Vagina (tissue), 2 donors: ENCODE data around the gene MYO18A.

Experiments
- CTCF ChIP-seq, 3 experiments: fragments of 450-650 bp in 2 of 3; fragments of 200-600 bp in 1 of 3; sonication (generic) in 1 of 3; IDR thresholded peaks; one replicate each; pipeline ENCODE4 v1.5.1; 2017 to 2019; ENCODE audit warnings: antibody characterized with exemption in 3 of 3, mild to moderate bottlenecking in 2 of 3, moderate library complexity in 2 of 3
- POLR2A ChIP-seq, 2 donors: fragments of 450-650 bp; IDR thresholded peaks; one replicate each; pipeline ENCODE4 v1.6.1; 2017; ENCODE audit warnings: antibody characterized with exemption in 2 of 2, mild to moderate bottlenecking in 2 of 2, moderate library complexity in 2 of 2
- POLR2AphosphoS5 ChIP-seq, 2 donors: sonication (generic); formaldehyde crosslinking; IDR thresholded peaks; one replicate each; pipeline ENCODE4 v1.9.0; 2017; ENCODE audit warnings: antibody characterized with exemption in 2 of 2, mild to moderate bottlenecking in 2 of 2, low read depth in 1 of 2; ENCODE audit not compliant: insufficient read depth in 1 of 2

- no peak for TF ChIP-seq CTCF (IDR thresholded peaks at IDR 0.05)
- no peak for TF ChIP-seq POLR2A (IDR thresholded peaks at IDR 0.05)
- no peak for TF ChIP-seq POLR2AphosphoS5 (IDR thresholded peaks at IDR 0.05; ENCODE audit: insufficient read depth in 1 of 2, low read depth in 1 of 2)
Observed at GRCh38 chr17:29175349-29175748, 4.8 kb downstream of the MYO18A start.
